CD14-positive monocyte (primary cell): ENCODE data around the gene CCP110. TPM values are rescaled to one million over a fixed set of nuclear protein-coding genes. Genes with fewer than 3 reads are reported as not detected.

Source experiments
- DNase-seq, 3 donors: peaks; one replicate each; pipeline ENCODE4 v3.0.0-alpha.2; 2011 to 2022
- H2AFZ ChIP-seq: 2 replicates; pipeline ENCODE4 v1.6.0; 2012; ENCODE audit warnings: mild to moderate bottlenecking, low read depth, low read length, inconsistent platforms; ENCODE audit not compliant: insufficient read depth, poor library complexity, severe bottlenecking
- H3K27ac ChIP-seq, 2 donors: 1 replicate in 1 of 2; 2 replicates in 1 of 2; pipeline ENCODE4 v1.5.1; 2012 to 2013; ENCODE audit warnings: low read length in 2 of 2, control low read depth in 1 of 2, inconsistent platforms in 1 of 2, low read depth in 1 of 2, mild to moderate bottlenecking in 1 of 2
- H3K27me3 ChIP-seq, 2 donors: one replicate each; pipeline versions ENCODE4 v1.6.0 to v1.6.1; 2011 to 2013; ENCODE audit warnings: low read length in 2 of 2; ENCODE audit not compliant: control insufficient read depth in 2 of 2, insufficient read depth in 2 of 2
- H3K36me3 ChIP-seq, 2 donors: replicated peaks in 1 of 2; 1 replicate in 1 of 2; 2 replicates in 1 of 2; pipeline versions ENCODE4 v1.5.1 to v1.6.1; 2012 to 2013; ENCODE audit warnings: low read length in 2 of 2, control low read depth in 1 of 2, inconsistent platforms in 1 of 2, mild to moderate bottlenecking in 1 of 2; ENCODE audit not compliant: insufficient read depth in 2 of 2, control insufficient read depth in 1 of 2
- H3K4me1 ChIP-seq, 2 donors: 1 replicate in 1 of 2; 2 replicates in 1 of 2; pipeline versions ENCODE4 v1.5.1 to v1.6.1; 2012 to 2013; ENCODE audit warnings: low read length in 2 of 2, control low read depth in 1 of 2, inconsistent platforms in 1 of 2, mild to moderate bottlenecking in 1 of 2, moderate library complexity in 1 of 2; ENCODE audit not compliant: insufficient read depth in 2 of 2, control insufficient read depth in 1 of 2
- H3K4me2 ChIP-seq: replicated peaks from 2 replicates; pipeline ENCODE3; 2012; ENCODE audit warnings: low read length, moderate library complexity, mild to moderate bottlenecking; ENCODE audit not compliant: poor library complexity, severe bottlenecking; ENCODE audit errors: extremely low read depth
- H3K4me3 ChIP-seq, 3 experiments: fragments of 200-600 bp in 1 of 3; sonication (generic) in 1 of 3; replicated peaks in 1 of 3; 1 replicate in 2 of 3; 2 replicates in 1 of 3; pipeline ENCODE4 v1.5.1; 2011 to 2013; ENCODE audit warnings: low read length in 3 of 3, mild to moderate bottlenecking in 3 of 3, control low read depth in 2 of 3, low read depth in 2 of 3, inconsistent platforms in 1 of 3, moderate library complexity in 1 of 3
- H3K79me2 ChIP-seq: 2 replicates; pipeline ENCODE4 v1.6.0; 2012; ENCODE audit warnings: mild to moderate bottlenecking, control low read depth, inconsistent platforms, low read length, moderate library complexity; ENCODE audit not compliant: insufficient read depth
- H3K9ac ChIP-seq: 2 replicates; pipeline ENCODE4 v1.6.0; 2017; ENCODE audit warnings: low read length, mild to moderate bottlenecking; ENCODE audit not compliant: insufficient read depth, poor library complexity, severe bottlenecking
- H3K9me3 ChIP-seq, 2 donors: replicated peaks in 1 of 2; 1 replicate in 1 of 2; 2 replicates in 1 of 2; pipeline versions ENCODE4 v1.5.1 to v1.6.1; 2012 to 2013; ENCODE audit warnings: low read length in 2 of 2, control low read depth in 1 of 2; ENCODE audit not compliant: control insufficient read depth in 1 of 2, insufficient read depth in 1 of 2
- H4K20me1 ChIP-seq: 2 replicates; pipeline ENCODE4 v1.6.0; 2012; ENCODE audit warnings: mild to moderate bottlenecking, low read length, control low read depth, moderate library complexity; ENCODE audit not compliant: insufficient read depth
- H3K27ac Mint-ChIP-seq, 7 donors: one replicate each; pipeline ENCODE4 v1.8.0; 2020; ENCODE audit warnings: mild to moderate bottlenecking in 7 of 7, mixed read lengths in 7 of 7, moderate library complexity in 6 of 7, inconsistent platforms in 2 of 7
- H3K27me3 Mint-ChIP-seq, 3 donors: one replicate each; pipeline ENCODE4 v1.8.0; 2021 to 2022; ENCODE audit warnings: low read depth in 3 of 3, mild to moderate bottlenecking in 3 of 3, mixed read lengths in 3 of 3, moderate library complexity in 3 of 3, inconsistent platforms in 1 of 3
- H3K36me3 Mint-ChIP-seq, 2 donors: one replicate each; pipeline ENCODE4 v1.8.0; 2020; ENCODE audit warnings: mixed read lengths in 2 of 2, inconsistent platforms in 1 of 2, mild to moderate bottlenecking in 1 of 2
- H3K4me1 Mint-ChIP-seq: one replicate; pipeline ENCODE4 v1.8.0; 2020; ENCODE audit warnings: mild to moderate bottlenecking, mixed read lengths
- H3K4me3 Mint-ChIP-seq, 2 donors: one replicate each; pipeline ENCODE4 v1.8.0; 2020; ENCODE audit warnings: mild to moderate bottlenecking in 2 of 2, mixed read lengths in 2 of 2, moderate library complexity in 1 of 2
- H3K9me3 Mint-ChIP-seq, 7 donors: one replicate each; pipeline ENCODE4 v1.8.0; 2020 to 2022; ENCODE audit warnings: mixed read lengths in 7 of 7, mild to moderate bottlenecking in 6 of 7, moderate library complexity in 6 of 7, inconsistent platforms in 2 of 7
- WGBS: methylation state at CpG from one replicate; pipeline ENCODE4 v1.1.5; 2013; ENCODE audit warnings: missing lambda C conversion rate; ENCODE audit not compliant: insufficient coverage; 5-methylcytosine and 5-hydroxymethylcytosine counted together
- intact Hi-C, 2 donors: fragments of 100-400 bp; cut with micrococcal nuclease; formaldehyde crosslinking; loops; one replicate each; pipeline versions ENCODE4 v1.15.0 to v1.15.1; 2023
- polyA plus RNA-seq, 3 donors: library from polyadenylated mRNA; depleted of rRNA in 1 of 3; unstranded in 2 of 3; stranded (reverse) in 1 of 3; fragments of 300-500 nt in 2 of 3; fragments of >200 nt in 1 of 3; fragmentation: Illumina TruSeq in 2 of 3; gene quantifications; 1 replicate in 2 of 3; 2 replicates in 1 of 3; pipeline ENCODE4 v1.2.3, GENCODE V29; 2012 to 2021
- TF ChIP-seq, protein P1 (sequence below): fragments of 200-600 bp; IDR thresholded peaks from one replicate; pipeline ENCODE4 v1.8.0; 2022; ENCODE audit warnings: antibody characterized with exemption, mild to moderate bottlenecking

The CCP110 gene
- polyA plus RNA-seq, 3 donors, result 3.5 to 6.2 (median 6.1) TPM

DNA sequence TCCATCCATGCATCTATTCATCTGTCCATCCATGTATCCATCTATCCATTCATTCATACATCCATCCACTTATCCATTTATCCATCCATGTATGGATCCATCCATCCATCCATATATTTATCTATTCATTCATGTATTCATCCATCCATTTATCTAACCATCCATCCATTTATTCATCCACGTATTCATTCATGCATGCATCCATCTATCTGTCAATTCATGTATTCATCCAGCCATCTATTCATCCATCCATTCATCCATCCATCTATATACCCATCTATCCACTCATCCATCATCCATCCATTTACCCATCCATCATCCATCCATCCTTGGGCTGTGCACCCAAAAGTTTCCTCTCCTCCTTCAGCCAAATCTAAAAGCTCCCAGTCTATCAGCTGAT lies 45.2 kb upstream of the CCP110 start:
- 94% methylated on average over 1 of the region's 1 CpG for WGBS
- Mint-ChIP-seq H3K27me3 (peaks cover 1 to 7% (median 6%) of the 10 kb centered on the region in 3 donors), H3K9me3 (no peaks in the 10 kb centered on the region), H3K4me3 (no peak overlapping the region), H3K27ac (peak overlapping the region in 1 of 7 donors; percentile 6), H3K36me3 (no peaks in the 10 kb centered on the region), H3K4me1 (peaks cover 4% of the 10 kb centered on the region)
- no peaks in the 10 kb centered on the region for H3K27me3 ChIP-seq
- H3K27ac ChIP-seq, result no peak overlapping the region
- no peaks in the 10 kb centered on the region for H4K20me1 ChIP-seq
- H3K9ac ChIP-seq, result no peak overlapping the region
- no peak overlapping the region for H2AFZ ChIP-seq
- no peaks in the 10 kb centered on the region for H3K9me3 ChIP-seq
- H3K36me3 ChIP-seq, result no peaks in the 10 kb centered on the region
- no peak for DNase-seq
- H3K79me2 ChIP-seq, result no peaks in the 10 kb centered on the region
- no peaks in the 10 kb centered on the region for H3K4me1 ChIP-seq
- H3K4me2 ChIP-seq, result no peak overlapping the region
- TF ChIP-seq, protein P1, sequence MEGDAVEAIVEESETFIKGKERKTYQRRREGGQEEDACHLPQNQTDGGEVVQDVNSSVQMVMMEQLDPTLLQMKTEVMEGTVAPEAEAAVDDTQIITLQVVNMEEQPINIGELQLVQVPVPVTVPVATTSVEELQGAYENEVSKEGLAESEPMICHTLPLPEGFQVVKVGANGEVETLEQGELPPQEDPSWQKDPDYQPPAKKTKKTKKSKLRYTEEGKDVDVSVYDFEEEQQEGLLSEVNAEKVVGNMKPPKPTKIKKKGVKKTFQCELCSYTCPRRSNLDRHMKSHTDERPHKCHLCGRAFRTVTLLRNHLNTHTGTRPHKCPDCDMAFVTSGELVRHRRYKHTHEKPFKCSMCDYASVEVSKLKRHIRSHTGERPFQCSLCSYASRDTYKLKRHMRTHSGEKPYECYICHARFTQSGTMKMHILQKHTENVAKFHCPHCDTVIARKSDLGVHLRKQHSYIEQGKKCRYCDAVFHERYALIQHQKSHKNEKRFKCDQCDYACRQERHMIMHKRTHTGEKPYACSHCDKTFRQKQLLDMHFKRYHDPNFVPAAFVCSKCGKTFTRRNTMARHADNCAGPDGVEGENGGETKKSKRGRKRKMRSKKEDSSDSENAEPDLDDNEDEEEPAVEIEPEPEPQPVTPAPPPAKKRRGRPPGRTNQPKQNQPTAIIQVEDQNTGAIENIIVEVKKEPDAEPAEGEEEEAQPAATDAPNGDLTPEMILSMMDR, result no peak
- intact Hi-C loops, result no loop called here
- no peak overlapping the region for H3K4me3 ChIP-seq

DNA sequence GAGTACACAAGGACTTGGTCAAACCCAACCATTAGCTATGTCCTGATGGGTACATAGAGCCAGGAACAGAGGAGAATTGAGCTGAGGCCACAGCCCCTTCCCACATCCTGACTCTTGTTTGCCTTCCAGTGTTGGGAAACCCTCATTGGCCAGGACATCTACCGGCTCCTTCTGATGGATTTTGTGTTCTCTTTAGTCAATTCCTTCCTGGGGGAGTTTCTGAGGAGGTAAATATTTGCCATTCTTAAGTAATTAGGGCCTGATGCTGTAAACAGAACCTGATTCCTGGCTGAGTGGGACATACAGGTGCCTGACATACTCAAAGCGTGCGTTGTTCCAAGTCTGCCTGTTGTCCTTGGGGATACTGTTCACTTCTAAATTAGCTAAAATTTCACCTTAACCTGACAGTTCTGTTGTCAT lies 44.4 kb upstream of the CCP110 start:
- DNase-seq, result no peak
- no peaks in the 10 kb centered on the region for H3K36me3 Mint-ChIP-seq
- no peaks in the 10 kb centered on the region for H4K20me1 ChIP-seq
- no peaks in the 10 kb centered on the region for H3K36me3 ChIP-seq
- H3K27me3 ChIP-seq, result no peaks in the 10 kb centered on the region
- peaks cover 1 to 7% (median 6%) of the 10 kb centered on the region in 3 donors for H3K27me3 Mint-ChIP-seq
- H2AFZ ChIP-seq, result no peak overlapping the region
- H3K79me2 ChIP-seq, result no peaks in the 10 kb centered on the region
- TF ChIP-seq, protein P1, result no peak
- no peaks in the 10 kb centered on the region for H3K9me3 Mint-ChIP-seq
- intact Hi-C loops, result no loop called here
- WGBS, result 64% methylated on average over 3 of the region's 3 CpGs
- no peak overlapping the region for H3K27ac ChIP-seq
- no peak overlapping the region for H3K4me3 Mint-ChIP-seq
- no peak overlapping the region for H3K4me2 ChIP-seq
- peaks cover 4% of the 10 kb centered on the region for H3K4me1 Mint-ChIP-seq
- H3K4me1 ChIP-seq, result no peaks in the 10 kb centered on the region
- H3K9ac ChIP-seq, result no peak overlapping the region
- H3K4me3 ChIP-seq, result no peak overlapping the region
- H3K27ac Mint-ChIP-seq, result no peak overlapping the region
- no peaks in the 10 kb centered on the region for H3K9me3 ChIP-seq
